ENCODE data around the gene SLC22A2. TPM values are rescaled to one million over a fixed set of nuclear protein-coding genes. Genes with fewer than 3 reads are reported as not detected.

Gene SLC22A2
- total and polyA plus RNA-seq, 2 experiments from 2014 or later, result not detected

GRCh38 chr6:160252073-160252813 lies 6.4 kb downstream of the SLC22A2 start:
- H3K4me1 ChIP-seq (ENCODE audit: low read depth), result no peaks in the 10 kb centered on the region
- no peaks in the 10 kb centered on the region for H3K27me3 ChIP-seq
- DNase-seq (ENCODE audit: low read depth in 1 of 2, low spot score in 1 of 2), result no peak
- TF ChIP-seq, protein P1, sequence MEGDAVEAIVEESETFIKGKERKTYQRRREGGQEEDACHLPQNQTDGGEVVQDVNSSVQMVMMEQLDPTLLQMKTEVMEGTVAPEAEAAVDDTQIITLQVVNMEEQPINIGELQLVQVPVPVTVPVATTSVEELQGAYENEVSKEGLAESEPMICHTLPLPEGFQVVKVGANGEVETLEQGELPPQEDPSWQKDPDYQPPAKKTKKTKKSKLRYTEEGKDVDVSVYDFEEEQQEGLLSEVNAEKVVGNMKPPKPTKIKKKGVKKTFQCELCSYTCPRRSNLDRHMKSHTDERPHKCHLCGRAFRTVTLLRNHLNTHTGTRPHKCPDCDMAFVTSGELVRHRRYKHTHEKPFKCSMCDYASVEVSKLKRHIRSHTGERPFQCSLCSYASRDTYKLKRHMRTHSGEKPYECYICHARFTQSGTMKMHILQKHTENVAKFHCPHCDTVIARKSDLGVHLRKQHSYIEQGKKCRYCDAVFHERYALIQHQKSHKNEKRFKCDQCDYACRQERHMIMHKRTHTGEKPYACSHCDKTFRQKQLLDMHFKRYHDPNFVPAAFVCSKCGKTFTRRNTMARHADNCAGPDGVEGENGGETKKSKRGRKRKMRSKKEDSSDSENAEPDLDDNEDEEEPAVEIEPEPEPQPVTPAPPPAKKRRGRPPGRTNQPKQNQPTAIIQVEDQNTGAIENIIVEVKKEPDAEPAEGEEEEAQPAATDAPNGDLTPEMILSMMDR (IDR thresholded peaks at IDR 0.05; ENCODE audit: low read depth, low read length), result no peak
- no peaks in the 10 kb centered on the region for H3K9me3 ChIP-seq (ENCODE audit: low read depth)
- no peaks in the 10 kb centered on the region for H3K36me3 ChIP-seq
- no peak overlapping the region for H3K4me3 ChIP-seq
- H3K27ac ChIP-seq, result no peak overlapping the region

- no peaks in the 10 kb centered on the region for H3K4me1 ChIP-seq (ENCODE audit: low read depth)
- H3K27ac ChIP-seq, result no peak overlapping the region
- TF ChIP-seq, protein P1 (IDR thresholded peaks at IDR 0.05; ENCODE audit: low read depth, low read length), result no peak
- no peaks in the 10 kb centered on the region for H3K36me3 ChIP-seq
- no peak overlapping the region for H3K4me3 ChIP-seq
- H3K27me3 ChIP-seq, result no peaks in the 10 kb centered on the region
- no peaks in the 10 kb centered on the region for H3K9me3 ChIP-seq (ENCODE audit: low read depth)
- no peak for DNase-seq (ENCODE audit: low read depth in 1 of 2, low spot score in 1 of 2)
These were observed 8.9 kb downstream of the SLC22A2 start for GRCh38 chr6:160249671-160250070.

- Histone ChIP-seq H3K27me3 (no peaks in the 10 kb centered on the region), H3K4me1 (ENCODE audit: low read depth) (no peaks in the 10 kb centered on the region), H3K9me3 (ENCODE audit: low read depth) (no peaks in the 10 kb centered on the region), H3K36me3 (no peaks in the 10 kb centered on the region), H3K27ac (no peak overlapping the region), H3K4me3 (no peak overlapping the region)
- DNase-seq (ENCODE audit: low read depth in 1 of 2, low spot score in 1 of 2), result no peak
- TF ChIP-seq, protein P1 (IDR thresholded peaks at IDR 0.05; ENCODE audit: low read depth, low read length), result no peak
These were observed 10.1 kb downstream of the SLC22A2 start for GRCh38 chr6:160248538-160248937.

DNA sequence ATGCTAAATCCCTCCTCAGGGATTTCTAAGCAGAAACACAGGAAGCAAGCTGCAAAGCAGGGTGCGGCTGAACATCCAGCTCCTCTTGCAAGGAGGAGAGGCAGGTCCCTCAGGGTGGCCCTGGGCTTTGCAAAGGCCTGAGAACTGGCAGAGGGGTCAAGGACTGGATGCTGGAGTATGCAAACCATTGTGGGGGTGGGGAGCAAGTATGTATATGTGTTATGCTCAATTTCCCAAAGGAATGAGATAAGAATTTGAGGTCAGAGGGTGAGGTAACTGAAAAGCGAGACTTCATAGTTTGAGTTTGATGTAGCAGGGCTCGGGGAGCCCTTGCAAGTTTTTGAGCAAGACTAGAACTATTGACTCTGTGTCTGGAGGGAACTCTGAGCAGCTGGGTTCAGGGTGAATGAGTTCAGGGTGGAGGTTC lies 11.2 kb downstream of the SLC22A2 start:
- H3K27ac ChIP-seq, result no peak overlapping the region
- no peaks in the 10 kb centered on the region for H3K9me3 ChIP-seq (ENCODE audit: low read depth)
- H3K36me3 ChIP-seq, result no peaks in the 10 kb centered on the region
- peak in 1 of 2 donors; percentile 34 for DNase-seq (ENCODE audit: low read depth in 1 of 2, low spot score in 1 of 2)
- H3K27me3 ChIP-seq, result no peaks in the 10 kb centered on the region
- H3K4me1 ChIP-seq (ENCODE audit: low read depth), result no peaks in the 10 kb centered on the region
- no peak overlapping the region for H3K4me3 ChIP-seq
- TF ChIP-seq, protein P1 (IDR thresholded peaks at IDR 0.05; ENCODE audit: low read depth, low read length), result no peak

- TF ChIP-seq, protein P1 (IDR thresholded peaks at IDR 0.05; ENCODE audit: low read depth, low read length), result no peak
- Histone ChIP-seq H3K27me3 (no peaks in the 10 kb centered on the region), H3K4me3 (no peak overlapping the region), H3K27ac (no peak overlapping the region), H3K36me3 (no peaks in the 10 kb centered on the region), H3K9me3 (ENCODE audit: low read depth) (no peaks in the 10 kb centered on the region), H3K4me1 (ENCODE audit: low read depth) (no peaks in the 10 kb centered on the region)
- DNase-seq (ENCODE audit: low read depth in 1 of 2, low spot score in 1 of 2), result no peak
These were observed 17.9 kb downstream of the SLC22A2 start for GRCh38 chr6:160240691-160241084.

Measured in cardiac muscle cell (in vitro differentiated cells and primary cell).